SK-N-SH treated with all-trans-retinoic acid at 6 μM for 48 hours (cell line): Measurements from ENCODE around the gene KCNMB2.

Experiments
- ATAC-seq: fragments of 200-7000 bp; cut with Tn5 transposase; 3 replicates; pipeline ENCODE4 v1.9.1; 2020; ENCODE audit warnings: mild to moderate bottlenecking, moderate library complexity
- ARNTL ChIP-seq: fragments of 450-650 bp; formaldehyde crosslinking; IDR thresholded peaks from 2 replicates; pipeline ENCODE4 v1.5.0; 2020; ENCODE audit warnings: low read depth, mild to moderate bottlenecking, moderate library complexity, borderline replicate concordance
- BACH2 ChIP-seq: fragments of 250-450 bp; sonication (Bioruptor Pico); IDR thresholded peaks from 2 replicates; pipeline ENCODE4 v1.9.0; 2021; ENCODE audit warnings: mild to moderate bottlenecking, borderline replicate concordance
- CREB5 ChIP-seq: fragments of 250-450 bp; sonication (Bioruptor Pico); IDR thresholded peaks from 2 replicates; pipeline ENCODE4 v1.5.1; 2020; ENCODE audit warnings: low read depth, mild to moderate bottlenecking, moderate library complexity
- CSDC2 ChIP-seq: fragments of 250-450 bp; sonication (Bioruptor Pico); IDR thresholded peaks from 2 replicates; pipeline ENCODE4 v1.5.0; 2020; ENCODE audit warnings: mild to moderate bottlenecking, moderate library complexity
- ESRRG ChIP-seq: fragments of 250-450 bp; sonication (Bioruptor Pico); IDR thresholded peaks from 2 replicates; pipeline ENCODE4 v1.6.1; 2021; ENCODE audit warnings: mild to moderate bottlenecking
- ISL1 ChIP-seq: fragments of 250-450 bp; sonication (Bioruptor Pico); IDR thresholded peaks from 2 replicates; pipeline ENCODE4 v2.1.2; 2022; ENCODE audit warnings: mild to moderate bottlenecking, moderate library complexity
- OSR1 ChIP-seq: fragments of 250-450 bp; sonication (Bioruptor Pico); IDR thresholded peaks from 2 replicates; pipeline ENCODE4 v1.8.0; 2022; ENCODE audit warnings: moderate library complexity, mild to moderate bottlenecking, inconsistent platforms
- POU6F1 ChIP-seq: fragments of 250-450 bp; sonication (Bioruptor Pico); IDR thresholded peaks from 2 replicates; pipeline ENCODE4 v1.8.0; 2021; ENCODE audit warnings: low read depth, mild to moderate bottlenecking, moderate library complexity, borderline replicate concordance
- PPARA ChIP-seq: fragments of 250-450 bp; sonication (Bioruptor Pico); IDR thresholded peaks from 2 replicates; pipeline ENCODE4 v1.5.0; 2020; ENCODE audit warnings: mild to moderate bottlenecking, borderline replicate concordance
- RARB ChIP-seq: fragments of 250-450 bp; sonication (Bioruptor Pico); IDR thresholded peaks from 2 replicates; pipeline ENCODE4 v1.8.0; 2021; ENCODE audit warnings: mild to moderate bottlenecking, moderate library complexity
- SNAI2 ChIP-seq: fragments of 250-450 bp; sonication (Bioruptor Pico); IDR thresholded peaks from 2 replicates; pipeline ENCODE4 v1.5.0; 2020; ENCODE audit warnings: mild to moderate bottlenecking, moderate library complexity
- TCF4 ChIP-seq: fragments of 250-450 bp; sonication (Bioruptor Pico); IDR thresholded peaks from 2 replicates; pipeline ENCODE4 v1.8.0; 2021; ENCODE audit warnings: mild to moderate bottlenecking, moderate library complexity, borderline replicate concordance
- TOX ChIP-seq: fragments of 250-450 bp; sonication (Bioruptor Pico); IDR thresholded peaks from 2 replicates; pipeline ENCODE4 v1.8.0; 2021; ENCODE audit warnings: mild to moderate bottlenecking, moderate library complexity, borderline replicate concordance
- ZC3H10 ChIP-seq: fragments of 250-450 bp; sonication (Bioruptor Pico); IDR thresholded peaks from 2 replicates; pipeline ENCODE4 v1.5.1; 2021; ENCODE audit warnings: mild to moderate bottlenecking, moderate library complexity
- ZFP3 ChIP-seq: fragments of 250-450 bp; sonication (Bioruptor Pico); IDR thresholded peaks from 2 replicates; pipeline ENCODE4 v1.5.0; 2020; ENCODE audit warnings: mild to moderate bottlenecking, moderate library complexity
- ZFP30 ChIP-seq: fragments of 450-650 bp; formaldehyde crosslinking; IDR thresholded peaks from 2 replicates; pipeline ENCODE4 v1.5.0; 2022; ENCODE audit warnings: mild to moderate bottlenecking, moderate library complexity
- ZNF565 ChIP-seq: fragments of 450-650 bp; formaldehyde crosslinking; conservative IDR thresholded peaks from 2 replicates; pipeline ENCODE4 v1.5.0; 2020; ENCODE audit warnings: low read depth, mild to moderate bottlenecking, moderate library complexity
- ZNF70 ChIP-seq: fragments of 450-650 bp; formaldehyde crosslinking; IDR thresholded peaks from 2 replicates; pipeline ENCODE4 v1.5.0; 2020; ENCODE audit warnings: mild to moderate bottlenecking, moderate library complexity
- ZNF8 ChIP-seq: fragments of 450-650 bp; formaldehyde crosslinking; IDR thresholded peaks from 2 replicates; pipeline ENCODE4 v1.5.0; 2020; ENCODE audit warnings: mild to moderate bottlenecking, moderate library complexity
- TF ChIP-seq, protein P1 (sequence below): fragments of 250-450 bp; sonication (Bioruptor Pico); IDR thresholded peaks from 2 replicates; pipeline ENCODE4 v1.5.0; 2020; ENCODE audit warnings: mild to moderate bottlenecking, moderate library complexity

Gene KCNMB2

GRCh38 chr3:178487752-178488151 lies 48.5 kb upstream of the KCNMB2 start:
- ATAC-seq = no peak
- TF ChIP-seq PPARA (CRISPR knock-in tag) (no peak), ISL1 (no peak), ZNF565 (no peak), SNAI2 (CRISPR knock-in tag) (no peak), POU6F1 (CRISPR knock-in tag) (no peak), CREB5 (CRISPR knock-in tag) (no peak), OSR1 (CRISPR knock-in tag) (no peak), BACH2 (CRISPR knock-in tag) (no peak), TCF4 (CRISPR knock-in tag) (no peak), RARB (CRISPR knock-in tag) (no peak), CSDC2 (CRISPR knock-in tag) (no peak), ESRRG (no peak), ZNF8 (CRISPR knock-in tag) (no peak)

GRCh38 chr3:178491751-178492150 lies 44.5 kb upstream of the KCNMB2 start:
- no peak for ATAC-seq
- no peak for TF ChIP-seq ZNF70 (CRISPR knock-in tag)
- no peak for TF ChIP-seq POU6F1 (CRISPR knock-in tag)
- no peak for TF ChIP-seq ZNF8 (CRISPR knock-in tag)
- no peak for TF ChIP-seq OSR1 (CRISPR knock-in tag)
- no peak for TF ChIP-seq ZFP30 (CRISPR knock-in tag)
- no peak for TF ChIP-seq ISL1

GRCh38 chr3:178492491-178492890 lies 43.7 kb upstream of the KCNMB2 start:
- no peak for ATAC-seq
- TF ChIP-seq ZNF70 (CRISPR knock-in tag) = no peak
- TF ChIP-seq, all 23 proteins: peak for 0

DNA sequence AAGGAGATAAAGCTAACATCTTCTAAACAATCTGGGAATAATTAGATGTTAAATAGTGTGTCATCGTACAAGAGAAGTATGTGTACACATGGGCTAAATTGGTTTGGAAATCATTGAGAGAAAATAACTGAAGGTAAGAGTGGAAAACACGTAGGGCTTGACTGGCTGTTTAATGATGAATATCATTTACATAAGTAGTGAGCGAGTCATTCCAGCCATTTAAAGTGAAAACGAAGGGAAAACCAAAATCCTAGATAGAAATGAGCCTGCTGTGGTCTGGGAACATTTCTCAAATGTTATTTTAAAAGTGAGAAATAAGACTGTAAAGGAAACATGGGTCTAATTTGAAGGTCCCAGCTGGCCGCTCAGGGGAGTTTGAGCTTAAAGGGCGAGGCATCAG lies 41.9 kb upstream of the KCNMB2 start:
- TF ChIP-seq ZFP30 (CRISPR knock-in tag) (no peak), ZC3H10 (CRISPR knock-in tag) (no peak), ZNF565 (no peak), ESRRG (no peak), CSDC2 (CRISPR knock-in tag) (no peak), ZNF70 (CRISPR knock-in tag) (no peak), ISL1 (no peak), TOX (CRISPR knock-in tag) (no peak), ZFP3 (CRISPR knock-in tag) (no peak), ARNTL (no peak), POU6F1 (CRISPR knock-in tag) (no peak)
- TF ChIP-seq, protein P1, sequence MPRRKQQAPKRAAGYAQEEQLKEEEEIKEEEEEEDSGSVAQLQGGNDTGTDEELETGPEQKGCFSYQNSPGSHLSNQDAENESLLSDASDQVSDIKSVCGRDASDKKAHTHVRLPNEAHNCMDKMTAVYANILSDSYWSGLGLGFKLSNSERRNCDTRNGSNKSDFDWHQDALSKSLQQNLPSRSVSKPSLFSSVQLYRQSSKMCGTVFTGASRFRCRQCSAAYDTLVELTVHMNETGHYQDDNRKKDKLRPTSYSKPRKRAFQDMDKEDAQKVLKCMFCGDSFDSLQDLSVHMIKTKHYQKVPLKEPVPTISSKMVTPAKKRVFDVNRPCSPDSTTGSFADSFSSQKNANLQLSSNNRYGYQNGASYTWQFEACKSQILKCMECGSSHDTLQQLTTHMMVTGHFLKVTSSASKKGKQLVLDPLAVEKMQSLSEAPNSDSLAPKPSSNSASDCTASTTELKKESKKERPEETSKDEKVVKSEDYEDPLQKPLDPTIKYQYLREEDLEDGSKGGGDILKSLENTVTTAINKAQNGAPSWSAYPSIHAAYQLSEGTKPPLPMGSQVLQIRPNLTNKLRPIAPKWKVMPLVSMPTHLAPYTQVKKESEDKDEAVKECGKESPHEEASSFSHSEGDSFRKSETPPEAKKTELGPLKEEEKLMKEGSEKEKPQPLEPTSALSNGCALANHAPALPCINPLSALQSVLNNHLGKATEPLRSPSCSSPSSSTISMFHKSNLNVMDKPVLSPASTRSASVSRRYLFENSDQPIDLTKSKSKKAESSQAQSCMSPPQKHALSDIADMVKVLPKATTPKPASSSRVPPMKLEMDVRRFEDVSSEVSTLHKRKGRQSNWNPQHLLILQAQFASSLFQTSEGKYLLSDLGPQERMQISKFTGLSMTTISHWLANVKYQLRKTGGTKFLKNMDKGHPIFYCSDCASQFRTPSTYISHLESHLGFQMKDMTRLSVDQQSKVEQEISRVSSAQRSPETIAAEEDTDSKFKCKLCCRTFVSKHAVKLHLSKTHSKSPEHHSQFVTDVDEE = no peak
- ATAC-seq = no peak
